ENCODE results near the gene MT1A.

The MT1A gene

DNA sequence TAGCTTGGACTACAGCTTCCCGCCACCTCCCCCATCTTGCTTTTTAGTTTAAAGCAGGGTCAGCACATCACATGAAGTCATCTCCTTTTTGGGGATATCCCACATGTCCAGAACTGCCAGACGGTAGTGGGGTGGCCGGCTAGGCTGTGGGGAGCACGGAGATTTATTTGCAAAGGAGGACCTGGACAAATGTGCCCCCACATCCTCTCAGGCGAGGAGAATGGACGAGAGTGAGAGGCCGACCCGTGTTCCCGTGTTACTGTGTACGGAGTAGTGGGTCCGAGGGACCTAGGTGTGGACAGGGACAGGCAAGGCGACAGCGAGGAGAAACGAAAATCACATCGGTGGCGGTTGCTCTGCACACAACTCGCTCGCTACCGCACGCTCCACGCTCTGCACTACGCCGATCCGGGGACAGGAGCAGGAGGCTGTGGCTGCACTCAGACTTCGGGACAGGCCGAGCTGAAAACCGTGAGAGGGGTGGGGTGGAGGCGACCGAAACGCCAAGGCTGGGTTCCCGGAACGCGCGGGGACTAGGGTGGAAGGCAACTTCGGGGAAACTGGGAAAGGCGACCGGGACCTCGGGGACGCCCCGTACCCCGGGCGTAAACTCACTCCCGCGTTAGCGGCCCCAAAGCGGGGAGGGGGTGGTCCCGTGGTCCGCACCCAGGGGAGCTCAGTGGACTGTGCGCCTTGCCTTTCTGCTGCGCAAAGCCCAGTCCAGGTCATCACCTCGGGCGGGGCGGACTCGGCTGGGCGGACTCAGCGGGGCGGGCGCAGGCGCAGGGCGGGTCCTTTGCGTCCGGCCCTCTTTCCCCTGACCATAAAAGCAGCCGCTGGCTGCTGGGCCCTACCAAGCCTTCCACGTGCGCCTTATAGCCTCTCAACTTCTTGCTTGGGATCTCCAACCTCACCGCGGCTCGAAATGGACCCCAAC lies at the start of gene MT1A:
Gene MT1A, plus strand, starts transcription at position 853 of the 937 bp plus-strand sequence. Its CDS starts 73 bp downstream, at position 926.
- no peak for DNase-seq (ENCODE audit: low spot score)

DNA sequence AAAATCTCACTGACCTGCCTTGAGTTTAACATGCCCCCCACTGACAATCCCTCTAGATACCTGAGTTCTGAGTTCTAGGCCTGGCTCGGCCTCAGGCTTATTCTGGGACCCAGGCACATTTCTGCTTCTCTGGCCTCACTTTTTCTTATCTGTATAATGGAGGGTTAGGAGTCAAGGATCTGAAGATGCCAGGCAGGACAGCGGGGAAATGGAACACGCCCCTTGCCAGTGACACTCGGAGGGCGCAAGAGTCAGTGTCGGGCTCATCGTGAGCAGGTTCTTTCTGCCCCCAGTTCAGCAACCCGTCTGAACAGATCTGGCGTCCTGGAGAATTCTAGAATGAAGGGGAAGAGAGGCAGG lies 49.7 kb upstream of the MT1A start:
- DNase-seq (ENCODE audit: low spot score) = no peak

DNA sequence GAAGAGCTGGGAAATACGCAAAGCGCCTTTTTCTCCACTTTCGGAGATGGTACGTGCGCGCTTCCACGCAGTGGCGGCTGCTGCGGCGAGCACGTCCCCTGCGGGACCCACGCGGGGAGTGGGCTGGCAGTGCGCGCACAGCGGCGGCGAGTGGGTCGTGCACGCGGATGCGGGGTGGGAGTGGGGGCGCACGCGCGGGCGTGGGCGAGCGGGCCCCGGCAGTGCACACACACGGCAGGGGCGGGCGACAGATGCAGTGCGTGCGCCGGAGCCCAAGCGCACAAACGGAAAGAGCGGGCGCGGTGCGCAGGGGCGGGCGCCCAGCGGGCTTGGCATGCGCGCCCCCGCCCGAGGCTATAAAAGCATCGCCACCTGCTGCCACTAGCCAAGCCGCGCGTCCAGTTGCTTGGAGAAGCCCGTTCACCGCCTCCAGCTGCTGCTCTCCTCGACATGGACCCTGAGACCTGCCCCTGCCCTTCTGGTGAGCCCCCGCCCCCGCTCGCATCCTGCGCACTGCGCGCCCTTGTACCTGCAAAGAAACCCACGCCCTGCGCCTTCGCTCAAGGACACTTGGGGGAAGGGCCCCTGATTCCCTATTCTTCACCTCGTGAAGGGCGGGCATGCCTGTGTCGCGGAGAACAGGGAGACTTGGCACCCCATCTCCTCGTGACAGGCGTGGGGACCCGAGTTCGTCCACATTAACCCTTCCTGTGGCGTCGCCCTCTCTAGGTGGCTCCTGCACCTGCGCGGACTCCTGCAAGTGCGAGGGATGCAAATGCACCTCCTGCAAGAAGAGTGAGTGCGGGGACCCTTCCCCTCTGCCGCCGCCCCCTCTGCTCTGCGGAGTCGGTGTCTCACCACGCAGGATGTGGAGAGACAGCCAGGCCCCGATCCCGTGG lies 49.1 kb upstream of the MT1A start, which contains the start of gene MT3:
Gene MT3, plus strand, starts transcription at position 388 of the 899 bp plus-strand sequence. Its CDS starts 63 bp downstream, at position 451.
- DNase-seq (ENCODE audit: low spot score) = no peak

DNA sequence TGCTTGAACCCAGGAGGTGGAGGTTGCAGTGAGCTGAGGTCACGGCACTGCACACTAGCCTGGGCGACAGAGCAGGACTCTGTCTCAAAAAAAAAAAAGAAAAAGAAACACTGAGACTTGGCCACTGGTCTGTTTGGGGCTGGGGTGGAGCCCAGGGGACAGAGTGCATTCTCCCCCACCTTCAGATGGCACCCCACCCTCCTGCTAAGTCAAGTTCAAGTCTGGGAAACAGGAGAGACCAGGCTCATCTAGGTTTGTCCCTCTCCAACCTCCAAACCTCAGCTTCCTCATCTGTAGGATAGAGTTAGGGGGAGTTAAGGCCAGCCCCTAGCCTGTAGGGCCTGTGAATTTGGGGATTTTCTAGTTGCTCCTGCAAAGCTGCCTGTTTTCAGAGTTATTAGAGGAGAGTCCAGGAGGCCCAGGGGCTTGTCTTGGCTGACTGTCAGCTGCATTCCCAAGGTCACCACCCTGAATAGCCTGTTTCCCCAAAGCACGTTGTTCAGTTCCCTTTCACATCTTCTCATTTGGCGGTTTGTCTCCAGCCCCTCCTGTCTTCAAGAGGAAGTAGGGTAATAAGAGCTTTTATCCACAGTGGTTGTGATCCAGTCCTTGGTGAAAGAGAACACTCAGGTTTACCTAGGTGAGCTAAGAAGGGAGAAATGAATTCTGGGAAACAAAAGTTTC lies 46.9 kb upstream of the MT1A start:
- no peak for DNase-seq (ENCODE audit: low spot score)

DNA sequence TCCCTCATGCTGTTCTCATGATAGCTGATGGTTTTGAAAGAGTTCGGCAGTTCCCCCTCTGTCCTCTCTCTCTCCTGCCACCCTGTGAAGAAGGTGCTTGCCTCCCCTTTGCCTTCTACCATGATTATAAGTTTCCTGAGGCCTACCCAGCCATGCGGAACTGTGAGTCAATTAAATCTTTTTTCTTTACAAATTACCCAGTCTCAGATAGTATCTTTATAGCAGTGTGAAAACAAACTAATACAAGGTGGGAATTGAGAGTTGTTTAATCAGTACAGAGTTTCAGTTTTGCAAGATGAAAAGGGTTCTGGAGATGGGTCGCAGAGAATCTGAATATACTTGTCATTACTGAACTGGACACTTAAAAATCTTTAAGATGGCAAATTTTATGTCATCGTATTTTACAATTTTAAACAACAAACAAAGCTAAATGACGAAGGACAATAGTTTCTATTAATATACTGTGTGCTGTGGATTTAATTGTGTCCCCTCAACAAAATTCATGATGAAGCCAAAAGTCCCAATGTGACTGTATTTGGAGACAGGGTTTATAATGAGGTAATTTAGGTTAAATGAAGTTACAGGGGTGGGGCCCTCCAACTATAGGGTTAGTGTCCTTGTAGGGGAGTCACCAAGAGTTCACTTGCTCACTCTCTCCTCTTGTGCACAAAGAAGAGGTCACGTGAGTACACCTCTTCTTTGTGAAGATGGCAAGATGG lies 44.7 kb upstream of the MT1A start:
- no peak for DNase-seq (ENCODE audit: low spot score)

DNA sequence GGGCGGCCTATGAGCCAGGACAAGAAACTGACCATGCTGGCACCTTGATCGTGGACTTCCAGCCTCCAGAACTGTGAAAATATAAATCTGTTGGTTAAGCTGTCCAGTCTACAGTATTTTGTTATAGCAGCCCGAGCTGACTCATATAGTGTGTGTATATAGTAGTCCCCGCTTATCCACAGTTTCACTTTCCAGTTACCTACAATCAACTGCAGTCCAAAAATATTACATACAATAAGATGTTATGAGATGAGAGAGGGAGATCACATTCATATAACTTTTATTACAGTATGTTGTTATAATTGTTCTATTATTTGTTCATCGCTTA lies 44.2 kb upstream of the MT1A start:
- no peak for DNase-seq (ENCODE audit: low spot score)

DNA sequence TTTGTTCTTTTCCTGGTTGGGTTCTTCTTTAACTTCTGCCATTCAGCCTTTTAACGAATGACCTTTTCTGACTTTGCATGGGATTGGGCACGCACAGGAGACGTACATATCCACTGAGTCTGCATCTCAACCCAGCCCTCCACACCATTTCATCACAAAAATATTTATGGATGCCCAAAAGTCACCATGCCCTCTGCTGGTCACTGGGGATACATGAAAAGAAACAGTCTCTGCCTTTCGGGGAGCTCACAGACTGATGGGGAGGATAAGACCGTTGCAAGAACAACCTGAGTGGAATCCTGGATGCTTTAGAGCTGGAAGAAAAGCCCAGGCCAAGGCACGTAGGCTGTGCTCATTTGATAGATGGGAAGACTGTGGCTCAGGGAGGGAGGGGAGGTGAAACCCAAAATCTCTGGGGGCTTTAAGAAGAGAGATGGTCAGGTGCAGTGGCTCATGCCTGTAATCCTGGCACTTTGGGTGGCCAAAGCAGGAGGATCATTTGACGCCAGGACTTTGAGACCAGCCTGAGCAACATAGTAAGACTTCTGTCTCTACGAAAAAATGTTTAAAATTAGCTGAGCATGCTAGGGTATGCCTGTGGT lies 38.0 kb upstream of the MT1A start:
- peak; percentile 55 for DNase-seq (ENCODE audit: low spot score)

DNA sequence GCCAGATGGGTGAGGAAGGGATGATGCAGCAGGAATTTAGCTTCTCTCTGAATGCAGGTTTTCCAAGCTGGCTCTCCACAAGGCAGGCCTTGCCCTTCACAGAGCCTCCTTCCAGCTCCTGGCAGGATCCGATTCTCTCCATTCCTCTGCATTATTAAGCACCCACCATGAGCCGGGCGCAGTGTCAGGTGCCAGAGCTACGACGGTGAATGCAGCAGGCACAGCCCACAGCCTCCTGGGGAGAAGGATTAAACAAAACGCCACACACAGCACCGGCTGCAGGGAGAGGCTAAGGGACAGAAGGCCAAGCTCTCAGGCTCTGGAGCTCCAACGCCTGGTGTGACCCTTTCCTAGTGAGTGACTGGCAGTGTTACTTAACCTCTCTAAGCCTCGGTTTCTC lies 37.1 kb upstream of the MT1A start:
- no peak for DNase-seq (ENCODE audit: low spot score)

DNA sequence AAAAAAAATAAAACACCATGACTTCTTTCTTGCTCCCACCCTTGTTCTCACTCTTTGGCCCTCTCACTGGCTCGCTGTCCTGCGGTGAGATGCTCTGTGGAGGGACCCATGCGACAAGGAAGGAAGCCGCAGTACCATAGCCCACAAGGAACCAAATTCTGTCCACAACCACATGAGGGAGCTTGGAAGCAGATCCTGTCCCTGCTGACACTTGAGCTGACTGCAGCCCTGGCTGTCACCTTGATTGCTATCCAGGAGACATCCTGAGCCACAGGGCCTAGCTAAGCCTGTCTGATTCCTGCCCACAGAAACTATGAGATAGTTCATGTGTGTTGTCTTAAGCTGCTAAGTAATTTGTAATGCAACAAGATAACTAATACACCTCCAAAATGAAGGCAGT lies 34.9 kb upstream of the MT1A start:
- DNase-seq (ENCODE audit: low spot score) = no peak

DNA sequence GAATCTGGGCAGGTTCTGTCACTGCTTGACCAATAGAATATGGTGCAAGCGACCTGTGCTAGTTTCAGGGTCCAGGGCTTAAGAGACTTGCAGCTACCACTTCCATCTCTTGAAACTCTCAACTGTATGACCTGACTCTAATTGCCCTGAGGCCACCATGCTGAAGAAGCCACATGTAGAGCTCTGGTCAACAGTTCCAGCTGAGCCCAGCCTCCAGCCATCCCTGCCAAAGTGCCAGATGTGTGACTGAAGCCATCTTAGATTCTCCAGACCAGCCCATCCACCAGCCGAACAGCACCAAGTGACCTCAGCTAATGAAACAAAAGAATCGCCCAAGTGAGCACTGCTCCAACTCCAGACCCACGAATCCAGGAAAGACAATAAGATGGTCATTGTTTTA lies 33.5 kb upstream of the MT1A start:
- DNase-seq (ENCODE audit: low spot score) = no peak

DNA sequence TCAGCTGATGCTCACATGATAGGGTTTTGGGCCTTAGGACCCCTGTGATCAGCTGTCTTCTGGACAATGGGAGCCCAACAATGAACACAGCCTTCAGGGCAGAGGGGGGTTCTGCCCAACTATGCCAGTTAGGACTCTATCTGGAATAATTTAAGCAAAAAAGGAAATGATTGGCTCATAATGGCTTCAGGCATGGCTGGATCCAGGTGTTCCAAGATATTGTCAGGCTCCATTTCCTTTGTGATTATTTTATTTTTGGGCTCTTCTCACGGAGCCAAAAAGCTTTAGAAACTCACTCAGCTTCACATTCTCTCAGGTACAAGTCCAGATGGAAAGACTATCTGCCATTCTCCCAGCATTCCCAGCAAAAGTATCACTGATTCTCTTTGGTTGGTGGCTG lies 33.0 kb upstream of the MT1A start:
- no peak for DNase-seq (ENCODE audit: low spot score)

DNA sequence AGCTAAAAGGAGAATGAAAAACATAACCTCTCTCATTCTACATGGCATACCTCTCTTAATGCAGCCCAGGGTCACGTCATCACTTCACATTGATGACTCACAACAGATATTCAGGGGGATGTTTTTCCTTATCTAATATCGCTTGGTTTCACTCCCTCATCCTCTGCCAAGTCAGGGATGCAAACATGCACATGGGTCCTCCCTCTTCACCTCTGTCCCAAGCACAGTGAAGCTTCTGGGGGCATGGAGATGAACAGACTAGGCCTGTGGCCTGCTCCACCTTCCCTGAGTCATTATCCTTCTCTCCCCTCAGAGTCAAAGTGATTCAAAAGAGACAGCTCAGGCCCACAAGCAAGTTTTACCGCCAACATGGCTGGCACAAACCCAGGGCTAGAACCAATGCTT lies 32.4 kb upstream of the MT1A start:
- DNase-seq (ENCODE audit: low spot score) = no peak

DNA sequence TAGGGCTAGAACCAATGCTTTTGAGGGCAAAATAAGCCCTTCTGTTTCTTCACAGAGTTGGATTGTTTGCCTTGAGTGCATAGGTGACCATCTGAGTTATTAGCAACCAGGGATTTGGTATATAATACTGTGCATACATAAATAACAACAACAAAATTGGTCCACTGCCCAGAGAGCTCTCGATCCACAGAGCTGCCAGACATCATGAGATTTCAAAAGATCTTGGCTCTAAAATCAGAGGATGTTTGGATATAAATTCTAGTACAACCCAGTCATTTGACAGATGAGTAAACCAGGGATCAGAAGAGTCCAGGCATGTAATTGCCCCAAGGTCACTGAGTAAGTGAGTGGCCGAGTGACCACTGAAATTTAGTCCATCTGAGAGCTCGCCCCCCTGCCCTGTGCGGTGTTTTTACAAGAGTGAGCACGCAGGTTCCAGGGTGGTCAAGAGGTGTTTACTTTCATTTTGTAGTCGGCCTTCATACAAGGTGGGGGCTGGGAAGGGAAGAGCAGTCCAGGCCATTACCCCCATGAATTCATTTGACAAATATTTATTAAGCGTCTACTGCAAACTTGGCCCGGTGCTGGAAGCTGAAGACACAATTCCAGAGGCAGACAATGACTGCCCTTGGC lies 31.9 kb upstream of the MT1A start:
- no peak for DNase-seq (ENCODE audit: low spot score)

DNA sequence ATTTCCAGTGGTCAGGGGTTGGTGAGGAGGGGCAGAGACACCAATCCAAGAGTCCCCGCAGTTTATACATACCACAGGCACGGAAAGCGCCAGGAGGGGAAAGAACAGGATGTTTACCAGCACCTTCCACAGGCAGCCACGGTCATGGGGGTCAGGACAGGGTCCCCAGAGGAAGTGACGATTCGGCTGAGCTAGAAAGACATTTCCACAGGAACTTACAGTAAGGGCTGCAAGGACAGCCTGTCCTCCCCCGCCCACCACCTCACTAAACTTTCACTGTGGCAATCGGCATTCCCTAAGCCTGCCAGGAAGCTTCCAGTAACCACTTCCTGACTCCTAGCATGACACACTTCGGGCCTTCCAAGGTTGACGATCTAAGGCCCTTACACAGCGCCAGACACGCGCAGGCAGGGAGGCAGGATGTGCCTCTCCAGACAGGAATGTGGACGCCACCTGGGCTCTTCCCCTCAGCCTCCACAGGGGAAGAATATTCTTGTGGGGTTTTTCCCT lies 31.3 kb upstream of the MT1A start:
- DNase-seq (ENCODE audit: low spot score) = no peak

DNA sequence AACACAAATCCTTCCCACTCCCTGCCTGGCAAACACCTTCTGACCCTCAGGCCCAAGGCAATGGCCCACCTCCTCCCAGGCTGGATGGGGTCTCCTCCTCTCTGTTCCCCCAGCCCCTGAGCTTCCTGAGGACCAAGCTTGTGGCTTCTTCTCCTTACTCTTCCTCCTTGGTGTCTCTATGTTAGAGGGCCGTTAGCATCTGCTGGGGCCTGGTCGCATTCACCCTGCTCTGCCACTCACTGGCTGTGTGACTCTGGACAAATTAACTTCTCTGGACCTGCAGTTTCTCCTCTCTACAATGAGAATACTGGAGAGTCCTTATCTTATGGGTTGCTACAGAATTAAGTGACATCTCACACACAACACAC lies 30.8 kb upstream of the MT1A start:
- DNase-seq (ENCODE audit: low spot score) = no peak

DNA sequence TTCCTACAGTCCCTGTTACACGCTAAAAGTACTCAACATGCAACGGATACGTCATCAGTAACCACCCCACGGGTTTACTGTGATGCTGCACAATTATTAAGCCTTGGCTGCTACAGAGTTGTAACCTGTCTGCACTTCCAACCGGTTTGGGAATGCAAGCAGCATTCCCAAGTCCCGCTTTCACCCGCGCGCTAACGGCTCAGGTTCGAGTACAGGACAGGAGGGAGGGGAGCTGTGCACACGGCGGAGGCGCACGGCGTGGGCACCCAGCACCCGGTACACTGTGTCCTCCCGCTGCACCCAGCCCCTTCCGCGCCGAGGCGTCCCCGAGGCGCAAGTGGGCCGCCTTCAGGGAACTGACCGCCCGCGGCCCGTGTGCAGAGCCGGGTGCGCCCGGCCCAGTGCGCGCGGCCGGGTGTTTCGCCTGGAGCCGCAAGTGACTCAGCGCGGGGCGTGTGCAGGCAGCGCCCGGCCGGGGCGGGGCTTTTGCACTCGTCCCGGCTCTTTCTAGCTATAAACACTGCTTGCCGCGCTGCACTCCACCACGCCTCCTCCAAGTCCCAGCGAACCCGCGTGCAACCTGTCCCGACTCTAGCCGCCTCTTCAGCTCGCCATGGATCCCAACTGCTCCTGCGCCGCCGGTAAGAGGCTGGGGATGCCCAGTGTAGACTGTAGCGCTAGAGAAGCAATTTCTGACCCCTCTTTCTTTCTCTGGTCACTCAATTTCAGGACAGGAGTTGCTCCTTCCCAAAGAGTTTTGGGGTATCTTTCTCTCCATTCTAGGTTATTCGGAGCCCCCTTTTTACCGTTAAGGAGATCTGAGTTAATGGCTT lies 30.2 kb upstream of the MT1A start, which contains the start of gene MT2A:
Gene MT2A, plus strand, starts transcription at position 542 of the 833 bp plus-strand sequence. Its CDS starts 72 bp downstream, at position 614.
- DNase-seq (ENCODE audit: low spot score) = peak; percentile 85

DNA sequence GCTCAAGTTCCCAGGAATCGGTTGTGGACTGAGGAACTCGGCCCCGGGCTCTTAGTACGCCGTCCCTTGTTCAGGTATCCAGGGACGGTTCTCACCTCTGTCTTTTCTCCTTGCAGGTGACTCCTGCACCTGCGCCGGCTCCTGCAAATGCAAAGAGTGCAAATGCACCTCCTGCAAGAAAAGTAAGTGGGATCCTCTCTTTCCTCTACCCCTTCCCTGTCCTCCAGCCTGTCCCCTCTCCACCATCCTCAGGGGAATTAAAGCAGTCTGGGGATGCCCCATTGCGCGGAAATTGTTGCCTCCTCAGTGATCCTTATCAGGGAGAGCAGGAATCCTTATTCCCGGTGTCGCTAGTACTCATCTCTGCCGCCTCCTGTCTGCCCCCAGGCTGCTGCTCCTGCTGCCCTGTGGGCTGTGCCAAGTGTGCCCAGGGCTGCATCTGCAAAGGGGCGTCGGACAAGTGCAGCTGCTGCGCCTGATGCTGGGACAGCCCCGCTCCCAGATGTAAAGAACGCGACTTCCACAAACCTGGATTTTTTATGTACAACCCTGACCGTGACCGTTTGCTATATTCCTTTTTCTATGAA lies 29.5 kb upstream of the MT1A start:
- no peak for DNase-seq (ENCODE audit: low spot score)

DNA sequence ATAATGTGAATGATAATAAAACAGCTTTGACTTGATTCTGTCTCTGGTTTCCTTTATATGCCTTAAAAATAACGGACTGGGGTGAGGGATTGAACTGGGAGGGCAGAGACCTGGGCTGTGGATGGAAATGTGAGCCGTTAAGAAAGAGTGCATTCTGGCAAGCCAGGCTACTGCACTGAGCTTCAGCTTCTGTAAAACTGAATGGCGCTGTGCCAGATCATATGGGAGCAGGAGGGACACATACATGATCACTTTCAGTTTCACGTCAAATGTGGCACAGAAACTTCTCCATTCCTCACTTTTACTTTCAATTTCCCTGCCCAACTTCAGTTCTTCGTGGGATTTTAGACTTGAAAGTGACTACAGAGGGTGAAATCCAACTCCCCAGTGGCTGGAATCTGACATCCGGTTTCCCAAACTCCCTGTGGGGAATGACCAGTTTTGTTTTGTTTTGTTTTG lies 29.0 kb upstream of the MT1A start:
- peak; percentile 73 for DNase-seq (ENCODE audit: low spot score)

DNA sequence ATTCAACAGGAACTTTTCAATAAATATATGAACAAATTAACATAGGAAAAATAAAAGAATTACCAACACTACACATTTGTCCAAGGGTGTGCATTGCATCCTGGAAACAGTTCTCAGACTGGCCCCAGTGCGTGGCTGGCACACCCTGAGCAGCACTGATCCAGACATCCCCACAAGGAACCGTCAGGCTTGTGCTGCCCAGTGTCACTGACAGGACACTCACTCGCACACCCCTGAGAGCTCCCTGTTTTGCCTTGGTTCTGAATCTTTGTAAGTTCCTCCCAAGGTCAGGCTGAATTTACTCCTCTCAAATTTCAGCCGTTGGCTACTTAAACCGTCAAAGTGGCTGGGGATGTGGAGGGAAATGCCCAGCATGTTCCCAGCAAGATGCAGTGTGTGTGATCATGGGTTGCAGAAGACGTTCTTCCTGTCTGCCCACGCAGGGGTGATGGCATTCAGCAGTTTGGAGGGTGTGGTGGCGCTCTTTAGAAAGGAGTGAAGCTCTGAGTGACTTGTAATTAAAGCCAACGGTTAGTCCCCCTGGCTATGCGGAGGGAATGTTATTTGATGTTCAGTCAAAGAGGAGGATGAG lies 28.4 kb upstream of the MT1A start:
- peak; percentile 57 for DNase-seq (ENCODE audit: low spot score)
